Stimulated activated CD4-positive, alpha-beta T cell treated with anti-CD3 and anti-CD28 coated beads, Interleukin-4, amount 100 ng/mL, for 4 hours (primary cell): ENCODE data around the gene DBF4B.
A peak's percentile ranks its signal among the peaks of the same experiment; 100 is the strongest.

Experiments
- DNase-seq, 2 experiments: peaks; one replicate each; pipeline ENCODE4 v3.0.0-alpha.2; 2020

Gene DBF4B

GRCh38 chr17:44760474-44761308 lies 52.2 kb downstream of the DBF4B start:
- no peak for DNase-seq

GRCh38 chr17:44761932-44762810 lies 53.7 kb downstream of the DBF4B start:
- DNase-seq = no peak

- no peak for DNase-seq
Observed at GRCh38 chr17:44763170-44763569, 54.7 kb downstream of the DBF4B start.

- no peak for DNase-seq
Observed at GRCh38 chr17:44765965-44766364, 57.5 kb downstream of the DBF4B start.

GRCh38 chr17:44766409-44767038 lies 58.1 kb downstream of the DBF4B start:
- DNase-seq = no peak

GRCh38 chr17:44767493-44767892 lies 59.0 kb downstream of the DBF4B start:
- no peak for DNase-seq

GRCh38 chr17:44768505-44769142 lies 60.2 kb downstream of the DBF4B start:
- DNase-seq = no peak

- no peak for DNase-seq
Observed at GRCh38 chr17:44769230-44769629, 60.8 kb downstream of the DBF4B start.

GRCh38 chr17:44769647-44770084 lies 61.2 kb downstream of the DBF4B start:
- DNase-seq = no peak

- no peak for DNase-seq
Observed at GRCh38 chr17:44770166-44770925, 61.9 kb downstream of the DBF4B start.

GRCh38 chr17:44772308-44773045 lies 64.0 kb downstream of the DBF4B start:
- DNase-seq = no peak

GRCh38 chr17:44773140-44773539 lies 64.7 kb downstream of the DBF4B start:
- DNase-seq = no peak

GRCh38 chr17:44774271-44775135 lies 66.0 kb downstream of the DBF4B start:
- DNase-seq = peak; percentile 77 to 91

- peak; percentile 96 to 97 for DNase-seq
Observed at GRCh38 chr17:44775136-44775837, 66.8 kb downstream of the DBF4B start.

- no peak for DNase-seq
Observed at GRCh38 chr17:44775838-44776621, 67.6 kb downstream of the DBF4B start.

- DNase-seq = no peak
Observed at GRCh38 chr17:44776628-44777393, 68.3 kb downstream of the DBF4B start.

GRCh38 chr17:44777394-44778348 lies 69.2 kb downstream of the DBF4B start:
- no peak for DNase-seq
